ENCODE measurements around the gene STAC.

- TF ChIP-seq EZH2 (IDR thresholded peaks at IDR 0.05): no peak
- peak; percentile 51; the same call in 1 of the 2 replicates for TF ChIP-seq POLR2AphosphoS5 (IDR thresholded peaks at IDR 0.05; ENCODE audit: borderline replicate concordance, low read depth, low read length)
These were observed 140.7 kb downstream of the STAC start for GRCh38 chr3:36521007-36521379.

Data from SK-N-MC (cell line).